ENCODE data around the gene DECR2. TPM values are rescaled to one million over a fixed set of nuclear protein-coding genes. Genes with fewer than 3 reads are reported as not detected.
A peak's percentile ranks its signal among the peaks of the same experiment; 100 is the strongest.
"Not testable (repeated sequence)": the region's sequence is repeated elsewhere in the genome, so short reads cannot be mapped to it uniquely, and the experiment has no call there.

Gene DECR2
- total RNA-seq, 2 experiments from 2014 or later, result 11.5 to 13.0 TPM

GRCh38 chr16:410516-411178, 9.0 kb downstream of the DECR2 start:
- no peak for ATAC-seq
- H3K9me3 Mint-ChIP-seq (ENCODE audit: low read depth), result no peaks in the 10 kb centered on the region
- no peak for DNase-seq
- POLR2A ChIA-PET, result no interaction called here
- no peak overlapping the region for H3K27ac Mint-ChIP-seq
- intact Hi-C loops (cut with DNase I, micrococcal nuclease), result no loop called here
- H3K4me3 Mint-ChIP-seq, result no peak overlapping the region
- no peaks in the 10 kb centered on the region for H3K27me3 Mint-ChIP-seq
- no peaks in the 10 kb centered on the region for H3K36me3 Mint-ChIP-seq (ENCODE audit: low read depth)
- CTCF ChIA-PET, result no interaction called here
- no peaks in the 10 kb centered on the region for H3K4me1 Mint-ChIP-seq

- H3K27ac Mint-ChIP-seq, result no peak overlapping the region
- POLR2A ChIA-PET, result no interaction called here
- no peaks in the 10 kb centered on the region for H3K36me3 Mint-ChIP-seq (ENCODE audit: low read depth)
- intact Hi-C loops (cut with DNase I, micrococcal nuclease), result no loop called here
- H3K27me3 Mint-ChIP-seq, result no peaks in the 10 kb centered on the region
- DNase-seq (no peak), ATAC-seq (no peak)
- H3K9me3 Mint-ChIP-seq (ENCODE audit: low read depth), result no peaks in the 10 kb centered on the region
- no peaks in the 10 kb centered on the region for H3K4me1 Mint-ChIP-seq
- CTCF ChIA-PET, result no interaction called here
- H3K4me3 Mint-ChIP-seq, result no peak overlapping the region
Observed at GRCh38 chr16:411576-412265, 10.0 kb downstream of the DECR2 start.

- DNase-seq, result no peak
- ChIA-PET POLR2A (interaction anchor here (0.5 kb wide), 1 partner anchor 23 kb away, joined by 3 read pairs; no protein-coding TSS in a partner anchor), CTCF (interaction anchor here (1.0 to 1.5 kb wide), 2 partner anchors 19 to 73 kb away, joined by 3 read pairs; no protein-coding TSS in a partner anchor)
- Mint-ChIP-seq H3K36me3 (ENCODE audit: low read depth) (no peaks in the 10 kb centered on the region), H3K27ac (no peak overlapping the region), H3K9me3 (ENCODE audit: low read depth) (no peaks in the 10 kb centered on the region), H3K4me3 (no peak overlapping the region), H3K4me1 (no peaks in the 10 kb centered on the region), H3K27me3 (no peaks in the 10 kb centered on the region)
- intact Hi-C loops (cut with DNase I, micrococcal nuclease), result no loop called here
- no peak for ATAC-seq
Observed at GRCh38 chr16:414395-415169, 12.9 kb downstream of the DECR2 start.

- DNase-seq; H3K36me3 Mint-ChIP-seq (ENCODE audit: low read depth); H3K9me3 Mint-ChIP-seq (ENCODE audit: low read depth); H3K4me1 Mint-ChIP-seq; H3K4me3 Mint-ChIP-seq; H3K27ac Mint-ChIP-seq; ATAC-seq; intact Hi-C loops (cut with DNase I, micrococcal nuclease); H3K27me3 Mint-ChIP-seq: not testable (repeated sequence)
- POLR2A ChIA-PET, result interaction anchor here (0.5 kb wide), 1 partner anchor 23 kb away, joined by 3 read pairs; no protein-coding TSS in a partner anchor
- CTCF ChIA-PET, result interaction anchor here (1.0 to 1.5 kb wide), 2 partner anchors 19 to 73 kb away, joined by 3 read pairs; no protein-coding TSS in a partner anchor
Observed at GRCh38 chr16:415170-415498, 13.4 kb downstream of the DECR2 start.

GRCh38 chr16:422179-422578, 20.5 kb downstream of the DECR2 start:
- CTCF ChIA-PET, result interaction anchor here (0.5 to 1.2 kb wide), 3 partner anchors 21 to 39 kb away, joined by 3 read pairs; partner anchors contain the start of gene DECR2
- ATAC-seq; H3K9me3 Mint-ChIP-seq (ENCODE audit: low read depth); DNase-seq; H3K27ac Mint-ChIP-seq; H3K36me3 Mint-ChIP-seq (ENCODE audit: low read depth); POLR2A ChIA-PET; H3K4me3 Mint-ChIP-seq; H3K27me3 Mint-ChIP-seq: not testable (repeated sequence)
- intact Hi-C loops (cut with DNase I, micrococcal nuclease), result loop anchor here in 1 of 2 experiments (10.0 kb wide), 1 partner anchor 883 kb away; the partner anchor contains the start of gene UBE2I
- peaks cover 12% of the 10 kb centered on the region for H3K4me1 Mint-ChIP-seq

- peak overlapping the region; percentile 74 for H3K4me3 Mint-ChIP-seq
Observed at GRCh38 chr16:424033-424622, 22.4 kb downstream of the DECR2 start.

GRCh38 chr16:424623-425081, 23.0 kb downstream of the DECR2 start:
- DNase-seq (peak; percentile 10), ATAC-seq (no peak)
- Mint-ChIP-seq H3K4me3 (peak overlapping the region; percentile 74), H3K27ac (no peak overlapping the region), H3K4me1 (peaks cover 26% of the 10 kb centered on the region), H3K27me3 (peaks cover 5% of the 10 kb centered on the region), H3K9me3 (ENCODE audit: low read depth) (no peaks in the 10 kb centered on the region), H3K36me3 (ENCODE audit: low read depth) (no peaks in the 10 kb centered on the region)
- ChIA-PET POLR2A (no interaction called here), CTCF (interaction anchor here (0.7 to 1.4 kb wide), 3 partner anchors 24 to 243 kb away, joined by 3 to 4 read pairs (median 3); partner anchors contain the start of gene DECR2)
- intact Hi-C loops (cut with DNase I, micrococcal nuclease), result loop anchor here (1.0 to 10.0 kb wide), 10 partner anchors 23 to 880 kb away; partner anchors contain the start of genes AXIN1 (in 1 of the 2), CAPN15 (in 1 of the 2), DECR2 (in 1 of the 2) and METTL26 (in 1 of the 2)

More at GRCh38 chr16:424033-424622, 22.4 kb downstream of the DECR2 start:
- DNase-seq (no peak), ATAC-seq (no peak)
- H3K9me3 Mint-ChIP-seq (ENCODE audit: low read depth), result no peaks in the 10 kb centered on the region
- intact Hi-C loops (cut with DNase I, micrococcal nuclease), result loop anchor here in 1 of 2 experiments (2.0 to 10.0 kb wide), 2 partner anchors 71 to 881 kb away; partner anchors contain the start of genes AXIN1 and UBE2I
- CTCF ChIA-PET, result interaction anchor here (0.7 kb wide), 1 partner anchor 242 kb away, joined by 3 read pairs; no protein-coding TSS in a partner anchor
- H3K27ac Mint-ChIP-seq, result no peak overlapping the region
- peaks cover 5% of the 10 kb centered on the region for H3K27me3 Mint-ChIP-seq
- POLR2A ChIA-PET, result no interaction called here
- H3K4me1 Mint-ChIP-seq, result peaks cover 26% of the 10 kb centered on the region
- H3K36me3 Mint-ChIP-seq (ENCODE audit: low read depth), result no peaks in the 10 kb centered on the region

- Mint-ChIP-seq H3K9me3 (ENCODE audit: low read depth) (no peaks in the 10 kb centered on the region), H3K36me3 (ENCODE audit: low read depth) (no peaks in the 10 kb centered on the region), H3K27me3 (peaks cover 5% of the 10 kb centered on the region), H3K4me3 (peak within 1 kb of the TSS; percentile 74), H3K27ac (peak within 1 kb of the TSS; percentile 47), H3K4me1 (peaks cover 30% of the 10 kb centered on the region)
- POLR2A ChIA-PET, result interaction anchor here (0.6 kb wide), 1 partner anchor 33 kb away, joined by 5 read pairs; no protein-coding TSS in a partner anchor
- ATAC-seq, result peak; percentile 93
- peak; percentile 90 for DNase-seq
- CTCF ChIA-PET, result interaction anchor here (0.6 to 1.4 kb wide), 3 partner anchors 24 to 259 kb away, joined by 3 to 4 read pairs (median 3); partner anchors contain the start of genes DECR2 and JMJD8
- intact Hi-C loops (cut with DNase I, micrococcal nuclease), result loop anchor here (1.0 to 10.0 kb wide), 10 partner anchors 24 to 880 kb away; partner anchors contain the start of genes AXIN1 (in 1 of the 2), CAPN15 (in 1 of the 2), DECR2 (in 1 of the 2) and METTL26 (in 1 of the 2)
Observed at GRCh38 chr16:425082-425718, 23.5 kb downstream of the DECR2 start, which contains the start of gene RAB11FIP3. RAB11FIP3 (plus strand) TSS chr16:425649; CDS start chr16:426007, 358 bp downstream.

- DNase-seq (no peak), ATAC-seq (peak; percentile 68)
- no peaks in the 10 kb centered on the region for H3K9me3 Mint-ChIP-seq (ENCODE audit: low read depth)
- POLR2A ChIA-PET, result interaction anchor here (0.6 kb wide), 1 partner anchor 34 kb away, joined by 5 read pairs; no protein-coding TSS in a partner anchor
- intact Hi-C loops (cut with DNase I, micrococcal nuclease), result loop anchor here (1.0 to 10.0 kb wide), 10 partner anchors 24 to 879 kb away; partner anchors contain the start of genes AXIN1 (in 1 of the 2), CAPN15 (in 1 of the 2), DECR2 (in 1 of the 2) and METTL26 (in 1 of the 2)
- peaks cover 30% of the 10 kb centered on the region for H3K4me1 Mint-ChIP-seq
- H3K27ac Mint-ChIP-seq, result no peak overlapping the region
- CTCF ChIA-PET, result interaction anchor here (0.6 to 1.4 kb wide), 5 partner anchors 11 to 258 kb away, joined by 3 to 4 read pairs (median 3); partner anchors contain the start of genes DECR2 and JMJD8
- peak overlapping the region; percentile 74 for H3K4me3 Mint-ChIP-seq
- peaks cover 5% of the 10 kb centered on the region for H3K27me3 Mint-ChIP-seq
- no peaks in the 10 kb centered on the region for H3K36me3 Mint-ChIP-seq (ENCODE audit: low read depth)
Observed at GRCh38 chr16:425740-426114, 24.0 kb downstream of the DECR2 start.

Measured in activated CD4-positive, alpha-beta T cell treated with anti-CD3 and anti-CD28 coated beads for 36 hours (primary cell).